Peyer's patch (tissue), 4 donors: ENCODE measurements around the gene KCNMA1.

Experiments used
- POLR2A ChIP-seq, 2 donors: fragments of 450-650 bp; IDR thresholded peaks; one replicate each; pipeline ENCODE4 v1.5.1; 2017; ENCODE audit warnings: antibody characterized with exemption in 2 of 2, mild to moderate bottlenecking in 2 of 2, moderate library complexity in 2 of 2
- TF ChIP-seq, protein P1 (sequence below), 6 experiments: fragments of 450-650 bp in 4 of 6; fragments of 200-600 bp in 2 of 6; sonication (generic) in 1 of 6; IDR thresholded peaks; one replicate each; pipeline ENCODE4 v1.5.1; 2017 to 2019; ENCODE audit warnings: antibody characterized with exemption in 6 of 6, mild to moderate bottlenecking in 3 of 6, moderate library complexity in 1 of 6

DNA sequence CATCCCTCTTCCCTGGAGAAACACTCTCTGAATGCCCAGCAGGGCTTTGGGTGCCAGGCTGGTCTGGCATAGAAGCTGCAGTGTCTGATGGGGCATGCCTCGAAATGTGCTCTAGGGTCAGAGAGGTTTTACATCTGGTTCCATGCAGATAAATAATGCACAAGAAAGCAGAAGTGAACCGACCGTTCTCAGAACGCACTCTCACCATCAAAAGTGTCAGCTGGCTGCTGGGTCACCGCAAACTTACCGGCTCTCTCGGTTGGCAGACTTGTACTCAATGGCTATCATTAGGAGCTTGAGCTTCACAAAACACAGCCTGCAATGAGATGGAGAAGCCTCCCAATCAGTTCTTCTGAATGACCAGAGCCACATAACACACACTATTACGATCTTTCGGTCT is 610.0 kb downstream of the KCNMA1 start:
- TF ChIP-seq, protein P1, sequence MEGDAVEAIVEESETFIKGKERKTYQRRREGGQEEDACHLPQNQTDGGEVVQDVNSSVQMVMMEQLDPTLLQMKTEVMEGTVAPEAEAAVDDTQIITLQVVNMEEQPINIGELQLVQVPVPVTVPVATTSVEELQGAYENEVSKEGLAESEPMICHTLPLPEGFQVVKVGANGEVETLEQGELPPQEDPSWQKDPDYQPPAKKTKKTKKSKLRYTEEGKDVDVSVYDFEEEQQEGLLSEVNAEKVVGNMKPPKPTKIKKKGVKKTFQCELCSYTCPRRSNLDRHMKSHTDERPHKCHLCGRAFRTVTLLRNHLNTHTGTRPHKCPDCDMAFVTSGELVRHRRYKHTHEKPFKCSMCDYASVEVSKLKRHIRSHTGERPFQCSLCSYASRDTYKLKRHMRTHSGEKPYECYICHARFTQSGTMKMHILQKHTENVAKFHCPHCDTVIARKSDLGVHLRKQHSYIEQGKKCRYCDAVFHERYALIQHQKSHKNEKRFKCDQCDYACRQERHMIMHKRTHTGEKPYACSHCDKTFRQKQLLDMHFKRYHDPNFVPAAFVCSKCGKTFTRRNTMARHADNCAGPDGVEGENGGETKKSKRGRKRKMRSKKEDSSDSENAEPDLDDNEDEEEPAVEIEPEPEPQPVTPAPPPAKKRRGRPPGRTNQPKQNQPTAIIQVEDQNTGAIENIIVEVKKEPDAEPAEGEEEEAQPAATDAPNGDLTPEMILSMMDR (IDR thresholded peaks at IDR 0.05), result no peak
- no peak for TF ChIP-seq POLR2A (IDR thresholded peaks at IDR 0.05)
